Esophagus muscularis mucosa (tissue), 4 donors: ENCODE results near the gene NME5. TPM values are rescaled to one million over a fixed set of nuclear protein-coding genes. Genes with fewer than 3 reads are reported as not detected.
"Not testable (repeated sequence)": the region's sequence is repeated elsewhere in the genome, so short reads cannot be mapped to it uniquely, and the experiment has no call there.

Experiments
- DNase-seq: peaks from one replicate; pipeline ENCODE4 v3.0.0-alpha.2; 2017; ENCODE audit errors: extremely low spot score
- H3K27ac ChIP-seq, 4 donors: fragments of 200-600 bp; sonication (generic); replicated peaks in 1 of 4; 1 replicate in 3 of 4; 2 replicates in 1 of 4; pipeline ENCODE4 v1.5.1; 2016 to 2019; ENCODE audit warnings: mild to moderate bottlenecking in 1 of 4
- H3K27me3 ChIP-seq, 4 donors: fragments of 200-600 bp; sonication (generic); one replicate each; pipeline versions ENCODE4 v1.5.1 to v1.6.0; 2016 to 2019
- H3K36me3 ChIP-seq, 4 donors: fragments of 200-600 bp; sonication (generic); one replicate each; pipeline ENCODE4 v1.5.1; 2016 to 2019
- H3K4me1 ChIP-seq, 4 donors: fragments of 200-600 bp; sonication (generic); one replicate each; pipeline ENCODE4 v1.5.1; 2016 to 2019
- H3K4me3 ChIP-seq, 4 donors: fragments of 200-600 bp; sonication (generic); 1 replicate in 2 of 4; 2 replicates in 2 of 4; pipeline ENCODE4 v1.5.1; 2016 to 2019; ENCODE audit warnings: mild to moderate bottlenecking in 4 of 4, moderate library complexity in 1 of 4
- H3K9me3 ChIP-seq, 4 donors: fragments of 200-600 bp; sonication (generic); 1 replicate in 3 of 4; 2 replicates in 1 of 4; pipeline ENCODE4 v1.5.1; 2016 to 2019
- CTCF ChIP-seq, 3 experiments: fragments of 200-600 bp in 2 of 3; fragments of 450-650 bp in 1 of 3; sonication (generic) in 2 of 3; IDR thresholded peaks; one replicate each; pipeline ENCODE4 v1.5.1; 2017 to 2019; ENCODE audit warnings: antibody characterized with exemption in 3 of 3, mild to moderate bottlenecking in 2 of 3, moderate library complexity in 1 of 3
- EP300 ChIP-seq: sonication (generic); formaldehyde crosslinking; IDR thresholded peaks from one replicate; pipeline ENCODE4 v1.6.1; 2017; ENCODE audit warnings: antibody characterized with exemption
- POLR2A ChIP-seq: fragments of 450-650 bp; IDR thresholded peaks from one replicate; pipeline ENCODE4 v1.6.1; 2017; ENCODE audit warnings: antibody characterized with exemption, moderate library complexity, mild to moderate bottlenecking, low read depth
- POLR2AphosphoS5 ChIP-seq, 2 donors: sonication (generic); formaldehyde crosslinking; IDR thresholded peaks; one replicate each; pipeline ENCODE4 v1.6.1; 2017; ENCODE audit warnings: antibody characterized with exemption in 2 of 2
- WGBS: methylation state at CpG from one replicate; pipeline ENCODE4 v1.1.5; 2018; 5-methylcytosine and 5-hydroxymethylcytosine counted together
- intact Hi-C: fragments of 100-400 bp; cut with DNase I; formaldehyde crosslinking; loops from one replicate; pipeline ENCODE4 v1.15.1; 2023
- total RNA-seq, 4 donors: library from RNA; depleted of rRNA; stranded (reverse); fragments of >200 nt; gene quantifications; one replicate each; pipeline versions ENCODE4 v1.1.0 to v1.2.1, GENCODE V29; 2016

The NME5 gene
- total RNA-seq, 4 donors from 2014 or later = 1.1 to 5.4 (median 2.5) TPM

- TF ChIP-seq EP300 (no peak), POLR2A (no peak), CTCF (IDR thresholded peaks at IDR 0.05) (no peak), POLR2AphosphoS5 (IDR thresholded peaks at IDR 0.05) (no peak)
- intact Hi-C loops = no loop called here
- no peak for DNase-seq
- H3K4me1 ChIP-seq = no peaks in the 10 kb centered on the region
- WGBS = 67% methylated on average over 5 of the region's 5 CpGs
- H3K36me3 ChIP-seq = no peaks in the 10 kb centered on the region
- H3K4me3 ChIP-seq = no peak within 1 kb of the TSS
- H3K27me3 ChIP-seq = no peaks in the 10 kb centered on the region
- no peaks in the 10 kb centered on the region for H3K9me3 ChIP-seq
- H3K27ac ChIP-seq = no peak within 1 kb of the TSS
Observed at GRCh38 chr5:138083702-138084101, 55.5 kb downstream of the NME5 start, which contains the start of gene WNT8A. TSS of gene WNT8A (plus strand) at chr5:138084033. CDS start at chr5:138084128, 95 bp downstream.

- intact Hi-C loops = no loop called here
- no peak overlapping the region for H3K4me3 ChIP-seq
- TF ChIP-seq POLR2A = no peak
- no peak for TF ChIP-seq CTCF (IDR thresholded peaks at IDR 0.05)
- no peak for TF ChIP-seq EP300
- TF ChIP-seq POLR2AphosphoS5 (IDR thresholded peaks at IDR 0.05) = no peak
- H3K27me3 ChIP-seq = no peaks in the 10 kb centered on the region
- H3K27ac ChIP-seq = no peak overlapping the region
- WGBS = 85% methylated on average over 4 of the region's 4 CpGs
- no peaks in the 10 kb centered on the region for H3K9me3 ChIP-seq
- peaks cover 0 to 11% (median 0%) of the 10 kb centered on the region in 4 donors for H3K4me1 ChIP-seq
- DNase-seq = no peak
- no peaks in the 10 kb centered on the region for H3K36me3 ChIP-seq
Observed at GRCh38 chr5:138082033-138082432, 57.2 kb downstream of the NME5 start.

- no peaks in the 10 kb centered on the region for H3K36me3 ChIP-seq
- no peak overlapping the region for H3K27ac ChIP-seq
- no peak for DNase-seq
- no peaks in the 10 kb centered on the region for H3K27me3 ChIP-seq
- 58% methylated on average over 1 of the region's 1 CpG for WGBS
- no peaks in the 10 kb centered on the region for H3K9me3 ChIP-seq
- TF ChIP-seq CTCF (IDR thresholded peaks at IDR 0.05) (no peak), EP300 (no peak), POLR2AphosphoS5 (IDR thresholded peaks at IDR 0.05) (no peak), POLR2A (no peak)
- H3K4me1 ChIP-seq = peaks cover 0 to 11% (median 0%) of the 10 kb centered on the region in 4 donors
- intact Hi-C loops = no loop called here
- no peak overlapping the region for H3K4me3 ChIP-seq
Observed at GRCh38 chr5:138078006-138078643, 61.1 kb downstream of the NME5 start.

- Histone ChIP-seq H3K4me1 (peaks cover 0 to 11% (median 0%) of the 10 kb centered on the region in 4 donors), H3K36me3 (no peaks in the 10 kb centered on the region), H3K9me3 (no peaks in the 10 kb centered on the region), H3K27me3 (no peaks in the 10 kb centered on the region), H3K27ac (no peak overlapping the region), H3K4me3 (no peak overlapping the region)
- TF ChIP-seq CTCF (IDR thresholded peaks at IDR 0.05) (peak; percentile 78 to 89 (median 86)), POLR2AphosphoS5 (IDR thresholded peaks at IDR 0.05) (no peak)
- intact Hi-C loops = loop anchor here (1.0 kb wide), 1 partner anchor 56 kb away; no protein-coding TSS in a partner anchor
- WGBS = 24% methylated on average over 5 of the region's 5 CpGs
- DNase-seq = no peak
Observed at GRCh38 chr5:138077064-138077696, 62.0 kb downstream of the NME5 start.

- H3K36me3 ChIP-seq, H3K4me1 ChIP-seq, H3K27me3 ChIP-seq, H3K4me3 ChIP-seq, H3K27ac ChIP-seq, DNase-seq, intact Hi-C loops, H3K9me3 ChIP-seq: not testable (repeated sequence)
- no CpG with 5 or more reads among the region's 32 CpGs for WGBS
Observed at GRCh38 chr5:138070026-138070425, 69.2 kb downstream of the NME5 start.
